Measurements from ENCODE around the gene GPR17. TPM values are rescaled to one million over a fixed set of nuclear protein-coding genes. Genes with fewer than 3 reads are reported as not detected.

GPR17 gene
- total RNA-seq, 4 donors from 2014 or later: 0.48 to 0.52 TPM; not detected in 2

GRCh38 chr2:127598711-127599110, 47.2 kb upstream of the GPR17 start:
- H3K36me3 ChIP-seq: no peaks in the 10 kb centered on the region
- H3K4me3 ChIP-seq: no peak overlapping the region
- TF ChIP-seq POLR2A (IDR thresholded peaks at IDR 0.05) (no peak), EP300 (IDR thresholded peaks at IDR 0.05) (no peak), POLR2AphosphoS5 (IDR thresholded peaks at IDR 0.05) (no peak)
- TF ChIP-seq, protein P1, sequence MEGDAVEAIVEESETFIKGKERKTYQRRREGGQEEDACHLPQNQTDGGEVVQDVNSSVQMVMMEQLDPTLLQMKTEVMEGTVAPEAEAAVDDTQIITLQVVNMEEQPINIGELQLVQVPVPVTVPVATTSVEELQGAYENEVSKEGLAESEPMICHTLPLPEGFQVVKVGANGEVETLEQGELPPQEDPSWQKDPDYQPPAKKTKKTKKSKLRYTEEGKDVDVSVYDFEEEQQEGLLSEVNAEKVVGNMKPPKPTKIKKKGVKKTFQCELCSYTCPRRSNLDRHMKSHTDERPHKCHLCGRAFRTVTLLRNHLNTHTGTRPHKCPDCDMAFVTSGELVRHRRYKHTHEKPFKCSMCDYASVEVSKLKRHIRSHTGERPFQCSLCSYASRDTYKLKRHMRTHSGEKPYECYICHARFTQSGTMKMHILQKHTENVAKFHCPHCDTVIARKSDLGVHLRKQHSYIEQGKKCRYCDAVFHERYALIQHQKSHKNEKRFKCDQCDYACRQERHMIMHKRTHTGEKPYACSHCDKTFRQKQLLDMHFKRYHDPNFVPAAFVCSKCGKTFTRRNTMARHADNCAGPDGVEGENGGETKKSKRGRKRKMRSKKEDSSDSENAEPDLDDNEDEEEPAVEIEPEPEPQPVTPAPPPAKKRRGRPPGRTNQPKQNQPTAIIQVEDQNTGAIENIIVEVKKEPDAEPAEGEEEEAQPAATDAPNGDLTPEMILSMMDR (IDR thresholded peaks at IDR 0.05): no peak

DNA sequence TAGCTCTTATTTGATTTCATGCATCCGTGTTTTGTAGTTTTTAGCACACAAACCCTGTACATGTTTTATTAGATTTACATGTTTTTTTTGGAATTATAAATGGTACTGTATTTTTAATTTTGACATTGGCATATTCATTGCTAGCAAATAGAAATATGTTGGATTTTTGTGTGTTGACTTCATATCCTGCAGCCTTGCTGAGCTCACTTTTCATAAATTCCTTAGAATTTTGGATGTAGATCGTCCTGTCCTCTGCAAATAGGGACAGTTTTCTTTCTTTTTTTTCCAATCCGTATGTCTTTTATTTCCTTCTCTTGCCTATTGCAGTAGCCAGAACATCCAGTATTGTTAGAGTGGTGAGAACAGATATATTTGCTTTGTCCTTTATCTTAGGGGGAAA, 46.7 kb upstream of the GPR17 start:
- Histone ChIP-seq H3K4me3 (no peak overlapping the region), H3K27me3 (no peaks in the 10 kb centered on the region), H3K4me1 (no peaks in the 10 kb centered on the region), H3K27ac (no peak overlapping the region), H3K9me3 (no peaks in the 10 kb centered on the region), H3K36me3 (no peaks in the 10 kb centered on the region)
- DNase-seq (ENCODE audit: low spot score in 2 of 2): no peak
- WGBS: 63% methylated on average over 3 of the region's 3 CpGs
- no peak for TF ChIP-seq EP300 (IDR thresholded peaks at IDR 0.05)
- TF ChIP-seq, protein P1 (IDR thresholded peaks at IDR 0.05): no peak
- TF ChIP-seq POLR2AphosphoS5 (IDR thresholded peaks at IDR 0.05): no peak
- no peak for TF ChIP-seq POLR2A (IDR thresholded peaks at IDR 0.05)

More at GRCh38 chr2:127598711-127599110, 47.2 kb upstream of the GPR17 start:
- no peaks in the 10 kb centered on the region for H3K4me1 ChIP-seq
- WGBS: 95% methylated on average over 3 of the region's 3 CpGs
- H3K27ac ChIP-seq: no peak overlapping the region
- H3K9me3 ChIP-seq: no peaks in the 10 kb centered on the region
- H3K27me3 ChIP-seq: no peaks in the 10 kb centered on the region
- no peak for DNase-seq (ENCODE audit: low spot score in 2 of 2)

DNA sequence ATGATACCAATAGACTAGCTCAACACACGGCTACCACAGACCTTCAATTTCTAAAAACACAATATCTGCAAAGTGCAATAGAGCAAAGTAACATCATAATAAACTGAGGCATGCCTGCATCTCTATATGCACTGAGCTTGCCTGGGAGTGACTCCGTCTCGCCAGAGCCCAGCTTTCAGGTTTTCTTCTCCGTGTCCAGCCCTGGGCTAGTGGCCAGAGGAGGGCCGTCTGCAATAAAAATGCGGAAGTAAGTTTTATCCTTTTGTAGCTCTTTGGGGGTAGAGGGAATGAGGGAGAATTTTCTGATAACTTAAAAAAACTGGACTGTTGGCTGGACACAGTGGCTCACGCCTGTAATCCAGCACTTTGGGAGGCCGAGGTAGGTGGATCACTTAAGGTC, 41.0 kb upstream of the GPR17 start:
- no peaks in the 10 kb centered on the region for H3K9me3 ChIP-seq
- H3K36me3 ChIP-seq: no peaks in the 10 kb centered on the region
- TF ChIP-seq EP300 (IDR thresholded peaks at IDR 0.05) (no peak), POLR2A (IDR thresholded peaks at IDR 0.05) (no peak), POLR2AphosphoS5 (IDR thresholded peaks at IDR 0.05) (no peak)
- TF ChIP-seq, protein P1 (IDR thresholded peaks at IDR 0.05): no peak
- no peak overlapping the region for H3K27ac ChIP-seq
- 88% methylated on average over 8 of the region's 8 CpGs for WGBS
- H3K4me1 ChIP-seq: no peaks in the 10 kb centered on the region
- peak in 1 of 2 donors; percentile 53 for DNase-seq (ENCODE audit: low spot score in 2 of 2)
- H3K4me3 ChIP-seq: no peak overlapping the region
- no peaks in the 10 kb centered on the region for H3K27me3 ChIP-seq

- H3K36me3 ChIP-seq: no peaks in the 10 kb centered on the region
- DNase-seq (ENCODE audit: low spot score in 2 of 2): peak in 1 of 2 donors; percentile 49
- H3K27ac ChIP-seq: no peak overlapping the region
- H3K9me3 ChIP-seq: no peaks in the 10 kb centered on the region
- H3K27me3 ChIP-seq: no peaks in the 10 kb centered on the region
- TF ChIP-seq POLR2AphosphoS5 (IDR thresholded peaks at IDR 0.05) (no peak), POLR2A (IDR thresholded peaks at IDR 0.05) (no peak), EP300 (IDR thresholded peaks at IDR 0.05) (no peak)
- TF ChIP-seq, protein P1 (IDR thresholded peaks at IDR 0.05): no peak
- no peak overlapping the region for H3K4me3 ChIP-seq
- H3K4me1 ChIP-seq: no peaks in the 10 kb centered on the region
- 86% methylated on average over 7 of the region's 7 CpGs for WGBS
Observed at GRCh38 chr2:127605691-127606263, 40.2 kb upstream of the GPR17 start.

DNA sequence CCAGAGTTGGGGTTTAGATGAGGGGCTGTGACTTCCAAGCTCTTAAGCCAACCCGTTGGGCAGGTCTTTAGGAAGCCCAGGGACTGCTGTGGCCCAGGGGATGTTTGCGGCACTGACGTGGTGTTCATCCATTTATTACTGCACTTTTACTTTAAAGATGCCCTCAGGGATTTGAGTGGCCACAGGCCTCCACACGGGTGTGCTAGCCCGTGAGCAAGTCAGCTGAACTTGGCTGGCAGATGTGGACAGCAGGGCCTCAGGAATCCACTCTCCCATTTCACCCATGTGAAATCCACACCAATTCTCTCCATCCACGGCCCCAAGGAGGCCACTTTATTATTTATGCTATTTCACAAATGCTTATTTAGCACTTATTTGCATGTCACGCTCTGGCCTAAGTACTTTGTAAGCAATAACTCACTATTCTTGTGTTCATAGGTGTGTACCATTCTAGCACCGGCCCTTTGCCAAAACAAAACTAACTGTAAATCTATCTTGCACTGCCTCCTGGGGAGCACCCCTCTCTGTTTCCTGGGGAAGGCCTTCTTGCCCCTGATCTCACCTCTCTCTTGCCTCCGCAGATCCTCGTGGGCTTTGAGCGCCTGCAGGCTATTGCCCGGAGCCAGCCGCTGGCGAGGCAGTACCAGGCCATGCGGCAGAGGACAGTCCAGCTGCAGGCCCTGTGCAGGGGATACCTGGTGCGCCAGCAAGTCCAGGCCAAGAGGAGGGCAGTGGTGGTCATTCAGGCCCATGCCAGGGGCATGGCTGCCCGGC, 39.1 kb upstream of the GPR17 start:
- 91% methylated on average over 17 of the region's 17 CpGs for WGBS
- Histone ChIP-seq H3K36me3 (no peaks in the 10 kb centered on the region), H3K27ac (no peak overlapping the region), H3K4me3 (no peak overlapping the region), H3K27me3 (no peaks in the 10 kb centered on the region), H3K4me1 (no peaks in the 10 kb centered on the region), H3K9me3 (peaks cover 3% of the 10 kb centered on the region)
- peak in 1 of 2 donors; percentile 50 for DNase-seq (ENCODE audit: low spot score in 2 of 2)
- TF ChIP-seq POLR2A (IDR thresholded peaks at IDR 0.05): no peak
- TF ChIP-seq POLR2AphosphoS5 (IDR thresholded peaks at IDR 0.05): no peak
- TF ChIP-seq, protein P1 (IDR thresholded peaks at IDR 0.05): no peak
- no peak for TF ChIP-seq EP300 (IDR thresholded peaks at IDR 0.05)

All from suprapubic skin (tissue), 4 donors.